HepG2 (cell line): ENCODE data around the gene MAP3K20. TPM values are rescaled to one million over a fixed set of nuclear protein-coding genes. Genes with fewer than 3 reads are reported as not detected.

Source experiments
- ATAC-seq: fragments of 200-7000 bp; cut with Tn5 transposase; 3 replicates; pipeline ENCODE4 v1.9.1; 2020; ENCODE audit warnings: mild to moderate bottlenecking, moderate library complexity
- BruUV-seq: library from RNA; stranded (reverse); fragments of 400-500 nt; replicated peaks from 2 replicates; lab custom pipeline; 2021; lab: Mats Ljungman, UMichigan
- CTCF ChIA-PET: fragments of 300-600 bp; formaldehyde crosslinking; extraction: SDS; loops from one replicate; lab custom pipeline; 2021; ENCODE audit warnings: low total read pairs, inconsistent platforms, low intra/inter-chr PET ratio; lab: Yijun Ruan, JAX
- POLR2A ChIA-PET: fragments of 350-600 bp; sonication (Branson Sonifier 250); formaldehyde crosslinking; loops from one replicate; lab custom pipeline; 2020; ENCODE audit warnings: antibody characterized with exemption, inconsistent platforms; lab: Yijun Ruan, JAX
- DNase-seq: peaks from one replicate; pipeline ENCODE4 v3.0.0-alpha.2; 2015; ENCODE audit warnings: low spot score
- FAIRE-seq: peaks from 3 replicates; lab custom pipeline; 2011; peaks lifted over from hg19 to GRCh38; lab: Jason Lieb, UNC
- H2AFZ ChIP-seq: one replicate; pipeline ENCODE4 v1.6.1; 2011; ENCODE audit warnings: low read length, inconsistent platforms
- H3K27ac ChIP-seq: fragments of 300-600 bp; 3 replicates; pipeline ENCODE4 v1.8.0; 2011; ENCODE audit warnings: mixed run types, mild to moderate bottlenecking, mixed read lengths, low read length, inconsistent platforms; ENCODE audit not compliant: insufficient read depth; ENCODE audit errors: extremely low read length
- H3K27me3 ChIP-seq, 2 experiments: fragments of 200-600 bp in 1 of 2; 2 replicates in 1 of 2; 3 replicates in 1 of 2; pipeline versions ENCODE4 v1.6.0 to v1.8.0; 2011; ENCODE audit warnings: low read length in 2 of 2, mild to moderate bottlenecking in 2 of 2, moderate library complexity in 2 of 2, inconsistent platforms in 1 of 2; ENCODE audit not compliant: insufficient read depth in 2 of 2, control insufficient read depth in 1 of 2
- H3K36me3 ChIP-seq, 2 experiments: fragments of 200-600 bp in 1 of 2; replicated peaks in 1 of 2; 2 replicates in 1 of 2; 3 replicates in 1 of 2; pipeline versions ENCODE4 v1.5.1 to v1.8.0; 2011; ENCODE audit warnings: low read length in 2 of 2, inconsistent platforms in 1 of 2; ENCODE audit not compliant: insufficient read depth in 2 of 2, control insufficient read depth in 1 of 2
- H3K4me1 ChIP-seq: 2 replicates; pipeline ENCODE4 v1.5.1; 2012; ENCODE audit warnings: low read length, inconsistent platforms; ENCODE audit not compliant: insufficient read depth
- H3K4me2 ChIP-seq: 2 replicates; pipeline ENCODE4 v1.6.0; 2011; ENCODE audit warnings: low read depth, low read length, inconsistent platforms
- H3K4me3 ChIP-seq, 3 experiments: fragments of 200-600 bp in 1 of 3; sonication (generic), shearing (Covaris generic) in 1 of 3; replicated peaks in 1 of 3; 2 replicates each; pipeline ENCODE4 v1.5.1; 2011 to 2016; ENCODE audit warnings: low read length in 3 of 3, inconsistent platforms in 2 of 3, low read depth in 2 of 3, mild to moderate bottlenecking in 2 of 3, control low read depth in 1 of 3, mixed read lengths in 1 of 3; ENCODE audit not compliant: insufficient read depth in 1 of 3
- H3K79me2 ChIP-seq: one replicate; pipeline ENCODE4 v1.6.1; 2011; ENCODE audit warnings: low read length, inconsistent platforms; ENCODE audit not compliant: insufficient read depth
- H3K9ac ChIP-seq: 2 replicates; pipeline ENCODE4 v1.6.0; 2011; ENCODE audit warnings: mild to moderate bottlenecking, low read depth, low read length, inconsistent platforms; ENCODE audit not compliant: insufficient read depth
- H3K9me3 ChIP-seq: 2 replicates; pipeline ENCODE4 v1.5.1; 2012; ENCODE audit warnings: mild to moderate bottlenecking, low read length
- H4K20me1 ChIP-seq: 2 replicates; pipeline ENCODE4 v1.6.0; 2011; ENCODE audit warnings: inconsistent platforms, mild to moderate bottlenecking, low read length, moderate library complexity; ENCODE audit not compliant: insufficient read depth
- ISL2 ChIP-seq: sonication (generic); formaldehyde crosslinking; IDR thresholded peaks from 2 replicates; pipeline ENCODE4 v1.5.0; 2020; ENCODE audit warnings: missing genetic modification reagents
- MEIS1 ChIP-seq: sonication (generic); formaldehyde crosslinking; IDR thresholded peaks from 2 replicates; pipeline ENCODE4 v1.9.0; 2021; ENCODE audit warnings: mild to moderate bottlenecking, missing genetic modification reagents, moderate library complexity, borderline replicate concordance
- MXD4 ChIP-seq: IDR thresholded peaks from 2 replicates; pipeline ENCODE4 v1.6.1; 2016; ENCODE audit warnings: mild to moderate bottlenecking, missing biosample characterization, missing genetic modification reagents
- NCOA2 ChIP-seq: sonication (generic); formaldehyde crosslinking; IDR thresholded peaks from 2 replicates; pipeline ENCODE4 v1.8.0; 2022; ENCODE audit warnings: inconsistent platforms
- NCOR1 ChIP-seq: fragments of 200-600 bp; sonication (generic); IDR thresholded peaks from 2 replicates; pipeline ENCODE4 v1.7.0; 2017; ENCODE audit warnings: antibody characterized with exemption, low read length, borderline replicate concordance
- NFE2L1 ChIP-seq: sonication (generic); formaldehyde crosslinking; IDR thresholded peaks from 2 replicates; pipeline ENCODE4 v1.4.0; 2020; ENCODE audit warnings: missing genetic modification reagents, mild to moderate bottlenecking, borderline replicate concordance
- PAF1 ChIP-seq: IDR thresholded peaks from 2 replicates; pipeline ENCODE4 v1.6.1; 2016; ENCODE audit warnings: missing genetic modification reagents, missing compliant biosample characterization
- POGZ ChIP-seq: sonication (generic); formaldehyde crosslinking; IDR thresholded peaks from 2 replicates; pipeline ENCODE4 v1.4.0; 2020; ENCODE audit warnings: mild to moderate bottlenecking, missing genetic modification reagents
- ZBTB3 ChIP-seq: sonication (generic); formaldehyde crosslinking; IDR thresholded peaks from 2 replicates; pipeline ENCODE4 v1.4.0; 2020; ENCODE audit warnings: low read depth, mild to moderate bottlenecking, moderate library complexity, missing genetic modification reagents, borderline replicate concordance
- ZNF101 ChIP-seq: sonication (generic); formaldehyde crosslinking; IDR thresholded peaks from 2 replicates; pipeline ENCODE4 v1.4.0; 2020; ENCODE audit warnings: mild to moderate bottlenecking, low read depth, missing genetic modification reagents, borderline replicate concordance
- ZNF629 ChIP-seq: sonication (generic); formaldehyde crosslinking; conservative IDR thresholded peaks from 2 replicates; pipeline ENCODE4 v1.5.0; 2020; ENCODE audit warnings: missing genetic modification reagents
- ZNF660 ChIP-seq: sonication (generic); formaldehyde crosslinking; IDR thresholded peaks from 2 replicates; pipeline ENCODE4 v1.5.1; 2020; ENCODE audit warnings: mild to moderate bottlenecking, low read depth, missing genetic modification reagents, borderline replicate concordance
- ZSCAN25 ChIP-seq: sonication (generic); formaldehyde crosslinking; IDR thresholded peaks from 2 replicates; pipeline ENCODE4 v1.8.0; 2022; ENCODE audit warnings: mild to moderate bottlenecking, missing genetic modification reagents
- WGBS: methylation state at CpG from one replicate; pipeline ENCODE4 v1.1.6; 2017; ENCODE audit warnings: low lambda C conversion rate; 5-methylcytosine and 5-hydroxymethylcytosine counted together
- in situ Hi-C: cut with HindIII; loops from 2 replicates; pipeline ENCODE4 v1.10.0; 2017; ENCODE audit warnings: low pct_unique_long_range_greater_than_20kb; ENCODE audit not compliant: extremely low pct_ligation_motif_present
- intact Hi-C: fragments of 100-400 bp; cut with micrococcal nuclease; formaldehyde crosslinking; loops from one replicate; pipeline ENCODE4 v1.10.0; 2022; ENCODE audit not compliant: unreplicated experiment
- polyA plus RNA-seq, 8 experiments: library from polyadenylated mRNA; depleted of rRNA in 3 of 8; stranded (reverse) in 7 of 8; unstranded in 1 of 8; fragments of >200 nt; fragmentation: Illumina TruSeq in 4 of 8; extraction: Trizol in 4 of 8; gene quantifications; 2 replicates each; pipeline versions ENCODE4 v1.2.1 to v1.2.3, GENCODE V29; 2011 to 2016; ENCODE audit warnings: low read depth in 4 of 8, missing spikeins in 1 of 8, mixed read lengths in 1 of 8; ENCODE audit not compliant: insufficient read depth in 1 of 8
- total RNA-seq, 5 experiments: library from RNA; depleted of rRNA; stranded (reverse); fragments of >200 nt; fragmentation: Illumina TruSeq; extraction: Trizol; gene quantifications; 2 replicates each; pipeline ENCODE4 v1.2.3, GENCODE V29; 2016; ENCODE audit warnings: low read depth in 1 of 5
- TF ChIP-seq, protein P1 (sequence below): sonication (generic); formaldehyde crosslinking; IDR thresholded peaks from 2 replicates; pipeline ENCODE4 v1.9.0; 2021; ENCODE audit warnings: missing genetic modification reagents, borderline replicate concordance
- TF ChIP-seq, protein P2 (sequence below): IDR thresholded peaks from 2 replicates; pipeline ENCODE4 v1.6.1; 2018; ENCODE audit warnings: missing genetic modification reagents
- TF ChIP-seq, protein P3 (sequence below): sonication (generic); formaldehyde crosslinking; IDR thresholded peaks from 2 replicates; pipeline ENCODE4 v1.5.0; 2020; ENCODE audit warnings: missing genetic modification reagents, mild to moderate bottlenecking, borderline replicate concordance
- TF ChIP-seq, protein P4 (sequence below): sonication (generic); formaldehyde crosslinking; IDR thresholded peaks from 2 replicates; pipeline ENCODE4 v1.8.1; 2023; ENCODE audit warnings: missing genetic modification reagents, inconsistent platforms, borderline replicate concordance
- TF ChIP-seq, protein P5 (sequence below): sonication (generic); formaldehyde crosslinking; IDR thresholded peaks from 2 replicates; pipeline ENCODE4 v1.4.0; 2020; ENCODE audit warnings: mild to moderate bottlenecking, missing genetic modification reagents
- TF ChIP-seq, protein P6 (sequence below): sonication (generic); formaldehyde crosslinking; IDR thresholded peaks from 2 replicates; pipeline ENCODE4 v1.4.0; 2020; ENCODE audit warnings: missing genetic modification reagents

The MAP3K20 gene
- total and polyA plus RNA-seq, 2 of the 13 experiments (the other 11 are each of a cell fraction or from before 2014, with no cell fraction given): 5.2 to 13.5 TPM

DNA sequence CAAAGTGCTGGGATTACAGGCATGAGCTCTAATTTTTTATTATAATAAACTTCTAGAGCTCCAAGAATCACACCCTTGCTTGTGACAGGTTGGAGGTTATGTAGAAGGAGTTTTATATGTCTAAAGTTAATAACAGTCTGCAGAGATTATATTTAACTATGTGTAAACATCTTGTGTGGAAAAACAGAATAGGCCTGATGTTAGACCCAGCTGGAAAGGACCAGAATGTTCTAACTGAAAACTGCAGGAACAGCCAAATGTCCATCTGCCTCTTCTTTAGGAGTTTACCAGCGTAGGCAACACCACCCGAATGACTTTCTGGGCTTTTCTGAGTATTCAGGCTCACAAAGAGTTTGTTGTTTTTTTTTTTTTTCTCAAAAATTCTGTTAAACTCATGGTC lies 211.9 kb downstream of the MAP3K20 start (continued):
- TF ChIP-seq POGZ (CRISPR knock-in tag) (no peak), ZNF660 (CRISPR knock-in tag) (no peak)
- TF ChIP-seq, protein P1, sequence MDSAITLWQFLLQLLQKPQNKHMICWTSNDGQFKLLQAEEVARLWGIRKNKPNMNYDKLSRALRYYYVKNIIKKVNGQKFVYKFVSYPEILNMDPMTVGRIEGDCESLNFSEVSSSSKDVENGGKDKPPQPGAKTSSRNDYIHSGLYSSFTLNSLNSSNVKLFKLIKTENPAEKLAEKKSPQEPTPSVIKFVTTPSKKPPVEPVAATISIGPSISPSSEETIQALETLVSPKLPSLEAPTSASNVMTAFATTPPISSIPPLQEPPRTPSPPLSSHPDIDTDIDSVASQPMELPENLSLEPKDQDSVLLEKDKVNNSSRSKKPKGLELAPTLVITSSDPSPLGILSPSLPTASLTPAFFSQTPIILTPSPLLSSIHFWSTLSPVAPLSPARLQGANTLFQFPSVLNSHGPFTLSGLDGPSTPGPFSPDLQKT (CRISPR knock-in tag): no peak
- TF ChIP-seq, protein P2, sequence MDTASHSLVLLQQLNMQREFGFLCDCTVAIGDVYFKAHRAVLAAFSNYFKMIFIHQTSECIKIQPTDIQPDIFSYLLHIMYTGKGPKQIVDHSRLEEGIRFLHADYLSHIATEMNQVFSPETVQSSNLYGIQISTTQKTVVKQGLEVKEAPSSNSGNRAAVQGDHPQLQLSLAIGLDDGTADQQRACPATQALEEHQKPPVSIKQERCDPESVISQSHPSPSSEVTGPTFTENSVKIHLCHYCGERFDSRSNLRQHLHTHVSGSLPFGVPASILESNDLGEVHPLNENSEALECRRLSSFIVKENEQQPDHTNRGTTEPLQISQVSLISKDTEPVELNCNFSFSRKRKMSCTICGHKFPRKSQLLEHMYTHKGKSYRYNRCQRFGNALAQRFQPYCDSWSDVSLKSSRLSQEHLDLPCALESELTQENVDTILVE: no peak
- TF ChIP-seq, protein P3, sequence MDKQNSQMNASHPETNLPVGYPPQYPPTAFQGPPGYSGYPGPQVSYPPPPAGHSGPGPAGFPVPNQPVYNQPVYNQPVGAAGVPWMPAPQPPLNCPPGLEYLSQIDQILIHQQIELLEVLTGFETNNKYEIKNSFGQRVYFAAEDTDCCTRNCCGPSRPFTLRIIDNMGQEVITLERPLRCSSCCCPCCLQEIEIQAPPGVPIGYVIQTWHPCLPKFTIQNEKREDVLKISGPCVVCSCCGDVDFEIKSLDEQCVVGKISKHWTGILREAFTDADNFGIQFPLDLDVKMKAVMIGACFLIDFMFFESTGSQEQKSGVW (CRISPR knock-in tag): no peak

DNA sequence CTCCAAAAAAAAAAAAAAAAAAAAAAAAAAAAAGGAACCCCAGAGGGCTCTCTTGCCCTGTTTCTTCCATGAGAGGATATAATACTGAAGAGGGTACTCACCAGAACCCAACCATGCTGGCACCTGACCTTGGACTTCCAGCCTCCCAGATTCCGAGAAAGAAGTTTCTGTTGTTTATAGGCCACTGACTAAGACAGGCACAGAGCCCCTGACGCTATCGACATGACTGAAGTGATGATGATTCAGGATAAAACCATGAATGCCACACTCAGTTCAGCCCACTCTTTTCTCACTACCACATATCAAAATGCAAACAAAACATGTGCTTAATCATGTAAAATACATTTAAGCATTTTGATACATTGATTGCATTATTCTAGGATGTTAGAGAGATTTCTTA lies 212.9 kb downstream of the MAP3K20 start:
- BruUV-seq: no TSS peak
- Histone ChIP-seq H3K9me3 (no peaks in the 10 kb centered on the region), H2AFZ (no peak overlapping the region), H3K4me3 (no peak overlapping the region), H4K20me1 (no peaks in the 10 kb centered on the region), H3K79me2 (no peaks in the 10 kb centered on the region), H3K9ac (no peak overlapping the region), H3K27ac (no peak overlapping the region), H3K27me3 (peaks cover 0 to 1% of the 10 kb centered on the region in 2 experiments; a peak in 1 of 5 replicates), H3K4me1 (no peaks in the 10 kb centered on the region), H3K4me2 (no peak overlapping the region), H3K36me3 (no peaks in the 10 kb centered on the region)
- intact Hi-C loops: no loop called here
- DNase-seq: no peak
- in situ Hi-C loops: no loop called here
- FAIRE-seq: no peak
- no peak for ATAC-seq
- CTCF ChIA-PET: no interaction called here
- POLR2A ChIA-PET: no interaction called here
- 46% methylated on average over 3 of the region's 3 CpGs for WGBS
- TF ChIP-seq, protein P4, sequence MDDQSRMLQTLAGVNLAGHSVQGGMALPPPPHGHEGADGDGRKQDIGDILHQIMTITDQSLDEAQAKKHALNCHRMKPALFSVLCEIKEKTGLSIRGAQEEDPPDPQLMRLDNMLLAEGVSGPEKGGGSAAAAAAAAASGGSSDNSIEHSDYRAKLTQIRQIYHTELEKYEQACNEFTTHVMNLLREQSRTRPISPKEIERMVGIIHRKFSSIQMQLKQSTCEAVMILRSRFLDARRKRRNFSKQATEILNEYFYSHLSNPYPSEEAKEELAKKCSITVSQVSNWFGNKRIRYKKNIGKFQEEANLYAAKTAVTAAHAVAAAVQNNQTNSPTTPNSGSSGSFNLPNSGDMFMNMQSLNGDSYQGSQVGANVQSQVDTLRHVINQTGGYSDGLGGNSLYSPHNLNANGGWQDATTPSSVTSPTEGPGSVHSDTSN: no peak
- TF ChIP-seq NCOA2 (no peak), ISL2 (CRISPR knock-in tag) (no peak), NCOR1 (no peak), MEIS1 (CRISPR knock-in tag) (no peak), NFE2L1 (no peak), ZNF101 (CRISPR knock-in tag) (no peak), ZBTB3 (no peak), PAF1 (no peak), ZSCAN25 (no peak), MXD4 (CRISPR knock-in tag) (no peak), ZNF629 (CRISPR knock-in tag) (no peak)
- TF ChIP-seq, protein P5, sequence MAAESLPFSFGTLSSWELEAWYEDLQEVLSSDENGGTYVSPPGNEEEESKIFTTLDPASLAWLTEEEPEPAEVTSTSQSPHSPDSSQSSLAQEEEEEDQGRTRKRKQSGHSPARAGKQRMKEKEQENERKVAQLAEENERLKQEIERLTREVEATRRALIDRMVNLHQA: no peak
- TF ChIP-seq, protein P6, sequence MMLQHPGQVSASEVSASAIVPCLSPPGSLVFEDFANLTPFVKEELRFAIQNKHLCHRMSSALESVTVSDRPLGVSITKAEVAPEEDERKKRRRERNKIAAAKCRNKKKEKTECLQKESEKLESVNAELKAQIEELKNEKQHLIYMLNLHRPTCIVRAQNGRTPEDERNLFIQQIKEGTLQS: no peak
